HK-2 (cell line): ENCODE data around the gene DKK2.

ENCODE experiments used
- DNase-seq: peaks from one replicate; pipeline ENCODE4 v3.0.0-alpha.2; 2018; ENCODE audit not compliant: unreplicated experiment

DKK2 gene

GRCh38 chr4:107017443-107018343, 18.4 kb downstream of the DKK2 start:
- no peak for DNase-seq

GRCh38 chr4:107011312-107011711, 24.8 kb downstream of the DKK2 start:
- DNase-seq, result no peak

DNA sequence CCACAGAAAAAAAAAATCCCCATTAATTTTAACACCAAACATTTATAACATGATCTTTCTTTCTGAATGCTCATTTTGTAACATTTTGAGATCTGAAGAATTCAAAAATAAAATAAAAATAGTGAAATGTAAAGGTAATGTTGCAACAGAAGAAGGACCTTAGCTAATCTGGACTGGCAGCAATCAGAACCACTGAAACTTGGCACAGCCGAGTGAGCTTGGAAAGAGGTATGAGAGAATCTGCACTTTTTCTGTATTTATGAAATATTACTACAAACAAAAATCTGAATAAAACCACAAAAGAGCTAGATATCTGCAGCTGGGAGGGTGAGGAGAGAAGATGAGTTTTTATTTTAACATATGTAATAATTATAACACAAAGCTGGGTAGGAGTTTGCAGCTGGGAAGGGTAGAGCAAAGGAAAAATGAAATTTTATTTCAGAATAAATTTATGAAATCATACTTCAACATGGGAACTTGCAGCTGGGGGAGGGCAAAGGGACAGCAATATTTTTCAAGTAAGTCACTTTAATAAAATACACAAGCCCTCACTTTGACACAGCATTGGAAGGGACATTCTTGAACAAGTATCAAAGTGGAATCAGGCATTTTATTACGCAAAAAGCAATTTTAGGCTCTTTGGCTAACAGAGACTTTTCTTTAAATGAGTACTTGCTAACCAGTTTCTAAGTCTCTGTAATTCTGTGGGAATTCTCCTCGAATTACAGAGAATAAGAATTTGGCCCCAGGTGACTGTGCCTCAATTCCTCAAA, 26.7 kb downstream of the DKK2 start:
- no peak for DNase-seq

GRCh38 chr4:107008115-107008514, 28.0 kb downstream of the DKK2 start:
- DNase-seq, result no peak

- no peak for DNase-seq
Observed at GRCh38 chr4:107006218-107006617, 29.9 kb downstream of the DKK2 start.

DNA sequence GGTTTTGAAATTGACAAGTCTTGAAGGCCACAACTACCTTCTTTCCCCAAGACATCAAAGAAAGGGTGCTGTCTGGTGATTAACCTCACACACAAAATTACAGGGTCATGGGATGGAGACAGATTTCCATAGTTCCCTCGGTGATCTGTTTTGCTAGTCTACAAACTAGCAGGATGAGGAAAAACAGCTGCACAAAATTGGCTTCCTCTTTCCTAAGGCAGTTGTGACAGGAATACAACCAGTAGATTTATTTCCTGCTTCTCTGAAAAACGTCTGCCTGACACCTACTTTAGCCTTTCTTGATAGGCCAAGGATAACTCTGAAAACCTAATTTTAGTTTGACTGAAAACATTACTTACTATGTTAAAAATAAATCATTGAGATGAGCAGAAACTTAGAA, 39.6 kb downstream of the DKK2 start:
- no peak for DNase-seq

DNA sequence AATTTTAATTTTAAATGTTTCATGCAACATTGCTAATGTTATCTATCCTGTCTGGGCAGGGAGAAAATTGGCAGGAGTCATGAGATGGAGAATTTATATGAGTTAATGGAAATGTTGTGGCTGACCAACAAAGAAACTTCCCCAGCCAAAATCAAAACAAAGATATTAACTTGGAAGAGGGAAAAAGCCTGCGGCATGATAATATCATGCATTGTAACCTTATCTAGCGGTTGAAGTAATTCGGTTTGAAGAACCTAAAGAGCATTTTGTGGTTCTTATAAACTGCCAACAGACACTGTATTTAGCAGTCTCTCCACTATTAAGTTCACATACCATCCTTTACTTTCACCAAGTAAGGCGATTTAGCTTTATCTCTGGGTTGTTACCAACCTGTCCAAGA, 42.3 kb downstream of the DKK2 start:
- DNase-seq, result no peak

GRCh38 chr4:106987311-106987710, 48.8 kb downstream of the DKK2 start:
- no peak for DNase-seq

GRCh38 chr4:106986486-106986885, 49.6 kb downstream of the DKK2 start:
- no peak for DNase-seq

DNA sequence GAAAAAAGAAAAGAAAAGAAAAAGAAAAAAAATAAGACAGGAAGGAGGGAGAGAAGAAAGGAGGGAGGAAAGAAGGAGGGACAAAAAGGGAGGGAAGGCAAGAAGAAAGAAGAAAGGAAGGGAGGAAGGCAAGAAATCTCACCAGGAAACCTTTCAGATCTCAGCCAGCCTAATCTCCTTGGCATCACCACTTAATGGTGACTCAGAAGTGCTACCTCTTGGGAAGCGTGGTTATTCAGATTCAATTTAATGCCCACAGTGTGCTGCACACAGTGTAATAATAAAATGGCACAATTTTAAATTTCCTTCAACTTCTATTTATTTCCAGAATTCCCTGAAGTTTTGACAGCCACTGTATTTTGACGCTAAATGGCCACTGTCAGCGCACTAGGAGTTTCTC, 50.3 kb downstream of the DKK2 start:
- no peak for DNase-seq

DNA sequence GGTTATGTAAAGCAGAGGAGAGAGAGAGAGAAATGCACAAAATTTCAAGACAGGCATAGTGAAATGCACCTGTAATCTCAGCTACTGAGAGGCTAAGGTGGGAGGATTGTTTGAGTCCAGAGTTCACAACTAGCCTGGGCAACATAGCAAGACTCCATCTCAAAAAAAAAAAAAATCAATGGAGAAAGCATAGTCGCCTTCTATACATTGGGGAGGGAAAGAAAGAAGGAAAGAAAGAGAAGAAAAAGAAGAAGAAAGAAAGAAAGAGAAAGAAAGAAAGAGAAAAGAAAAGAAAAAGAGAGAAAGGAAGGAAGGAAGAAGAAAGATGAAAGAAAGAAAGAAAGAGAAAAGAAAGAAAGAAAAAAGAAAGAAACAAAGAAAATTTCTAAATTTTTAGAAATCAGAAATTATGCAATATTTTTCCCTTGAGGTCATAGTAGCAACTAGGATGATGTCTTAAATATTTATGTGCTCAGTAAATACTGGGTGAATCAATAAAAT, 53.4 kb downstream of the DKK2 start:
- DNase-seq, result no peak

- no peak for DNase-seq
Observed at GRCh38 chr4:106981431-106981830, 54.7 kb downstream of the DKK2 start.

DNA sequence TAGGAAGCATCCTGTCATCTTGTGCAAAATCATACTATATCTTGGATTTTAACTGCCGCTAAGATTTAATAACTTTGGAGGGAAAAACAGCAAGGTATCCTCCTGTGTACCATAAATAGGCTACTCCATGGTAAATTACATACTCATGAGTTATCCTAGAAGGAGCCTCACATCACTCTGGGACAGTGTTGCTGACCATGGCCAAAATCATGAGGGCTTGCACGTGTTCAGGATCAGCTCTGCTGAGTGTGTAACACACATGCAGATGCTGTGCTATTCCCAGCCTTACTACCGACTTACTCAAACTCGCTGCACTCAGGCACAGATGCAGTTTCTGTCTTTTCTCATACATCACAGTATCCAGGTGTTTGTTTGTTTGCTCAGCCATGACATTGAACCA, 56.6 kb downstream of the DKK2 start:
- no peak for DNase-seq

DNA sequence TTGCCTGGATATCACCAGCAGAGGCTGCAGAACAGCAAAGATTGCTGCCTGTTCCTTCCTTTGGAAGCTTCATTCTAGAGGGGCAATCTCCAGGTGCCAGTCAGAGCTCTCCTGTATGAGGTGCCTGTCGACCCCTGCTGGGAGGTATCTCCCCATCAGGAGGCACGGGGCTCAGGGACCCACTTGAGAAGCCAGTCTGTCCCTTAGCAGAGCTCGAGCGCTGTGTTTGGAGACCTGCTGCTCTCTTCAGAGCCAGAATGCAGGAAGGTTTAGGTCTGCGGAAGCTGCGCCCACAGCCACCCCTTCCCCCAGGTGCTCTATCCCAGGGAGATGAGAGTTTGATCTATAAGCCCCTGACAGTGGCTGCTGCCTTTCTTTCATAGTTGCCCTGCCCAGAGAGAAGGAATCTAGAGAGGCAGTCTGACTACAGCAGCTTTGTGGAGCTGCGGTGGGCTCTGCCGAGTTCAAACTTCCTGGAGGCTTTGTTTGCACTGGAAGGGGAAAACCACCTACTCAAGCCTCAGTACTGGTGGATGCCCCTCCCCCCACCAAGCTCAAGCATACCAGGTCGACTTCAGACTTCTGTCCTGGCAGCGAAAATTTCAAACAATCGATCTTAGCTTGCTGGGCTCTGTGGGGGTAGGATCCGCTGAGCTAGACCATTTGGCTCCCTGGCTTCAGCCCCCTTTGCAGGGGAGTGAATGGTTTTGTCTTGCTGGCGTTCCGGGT, 57.9 kb downstream of the DKK2 start:
- DNase-seq, result no peak

- no peak for DNase-seq
Observed at GRCh38 chr4:106971636-106972035, 64.5 kb downstream of the DKK2 start.

DNA sequence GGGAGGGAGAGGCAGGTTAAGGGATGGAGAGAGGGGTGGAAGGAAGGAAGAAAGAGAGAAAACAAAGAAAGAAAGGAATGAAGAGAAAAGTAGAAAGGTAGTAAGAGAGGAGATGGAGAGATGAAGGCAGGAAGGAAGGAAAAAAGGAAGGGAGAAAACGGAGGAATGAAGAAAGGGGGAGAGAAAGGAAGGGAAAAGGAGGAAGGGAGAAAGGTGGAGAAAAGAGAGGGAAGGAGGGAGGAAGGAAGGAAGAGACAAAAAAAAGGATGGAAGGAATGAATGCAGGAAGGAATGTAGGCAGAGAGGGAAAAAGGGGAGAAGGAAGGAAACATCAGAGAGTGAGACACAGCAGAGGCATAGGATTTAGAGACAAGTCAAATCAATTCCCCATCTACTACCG, 68.2 kb downstream of the DKK2 start:
- no peak for DNase-seq

- DNase-seq, result no peak
Observed at GRCh38 chr4:106953036-106953705, 82.9 kb downstream of the DKK2 start.

DNA sequence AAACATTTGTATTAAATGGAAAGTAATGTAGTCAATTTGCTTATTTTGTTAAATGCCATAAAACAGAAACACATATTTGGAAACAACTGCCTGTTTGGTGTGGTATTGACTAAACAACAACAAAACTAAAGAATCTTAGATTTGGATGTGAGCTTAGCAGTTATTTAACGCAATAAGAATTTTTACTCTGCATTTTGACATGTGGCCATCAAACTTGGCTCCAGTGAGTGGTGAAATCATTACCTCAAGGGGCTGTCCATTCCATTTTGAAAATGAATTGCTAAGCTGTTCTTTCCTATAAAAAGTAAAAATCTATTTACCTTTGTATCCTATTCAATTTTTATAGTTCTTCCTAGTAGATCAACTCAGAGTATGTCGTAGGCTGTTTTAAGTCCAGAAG, 84.2 kb downstream of the DKK2 start:
- DNase-seq, result no peak

GRCh38 chr4:106941841-106942240, 94.3 kb downstream of the DKK2 start:
- no peak for DNase-seq

- DNase-seq, result no peak
Observed at GRCh38 chr4:106930522-106930921, 105.6 kb downstream of the DKK2 start.

DNA sequence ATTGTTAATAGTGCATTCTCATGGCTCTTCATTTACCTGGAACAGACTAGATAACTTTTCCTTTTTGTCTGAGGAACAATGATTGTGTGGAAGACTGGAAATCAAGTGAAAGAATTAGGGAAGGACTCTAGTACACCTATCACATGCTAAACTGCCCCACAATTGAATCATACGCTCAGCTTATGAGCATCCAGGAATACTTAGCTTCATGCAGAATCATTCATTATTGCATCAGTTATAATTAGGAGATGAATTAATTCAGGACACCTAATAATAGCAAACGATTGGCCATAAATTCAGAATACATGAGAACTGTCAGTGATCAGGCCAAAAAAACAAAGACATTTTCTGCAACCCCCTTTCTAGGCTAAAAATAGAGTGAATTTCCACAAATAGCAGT, 106.9 kb downstream of the DKK2 start:
- no peak for DNase-seq

GRCh38 chr4:106914223-106914622, 121.9 kb downstream of the DKK2 start:
- no peak for DNase-seq
